GM12801 (cell line): Measurements from ENCODE around the gene HNRNPH3.

ENCODE experiments used
- CTCF ChIP-seq: IDR thresholded peaks from one replicate; pipeline ENCODE4 v1.5.1; 2011; ENCODE audit warnings: control low read depth; ENCODE audit not compliant: insufficient read length; ENCODE audit errors: extremely low read depth

Gene HNRNPH3

GRCh38 chr10:68318331-68319059 is 13.4 kb upstream of the HNRNPH3 start:
- no peak for TF ChIP-seq CTCF

- TF ChIP-seq CTCF: no peak
These were observed 3.7 kb upstream of the HNRNPH3 start for GRCh38 chr10:68327889-68328786.

GRCh38 chr10:68329506-68329861 is 2.4 kb upstream of the HNRNPH3 start:
- no peak for TF ChIP-seq CTCF

- TF ChIP-seq CTCF: no peak
These were observed 911 bp upstream of the HNRNPH3 start for GRCh38 chr10:68330852-68331454.

GRCh38 chr10:68332259-68333057 is 594 bp downstream of the HNRNPH3 start, which contains the start of gene PBLD:
PBLD (minus strand) TSS chr10:68332928; CDS start chr10:68306844, 26,084 bp downstream.
- no peak for TF ChIP-seq CTCF

GRCh38 chr10:68333058-68333395 is 1.2 kb downstream of the HNRNPH3 start:
- TF ChIP-seq CTCF: no peak
